HG03432 (cell line): ENCODE measurements around the gene HOXA4.

ENCODE experiments used
- ATAC-seq: cut with Tn5 transposase; IDR thresholded peaks from one replicate; pipeline ENCODE4 v1.9.1; 2021; ENCODE audit warnings: mild to moderate bottlenecking, moderate library complexity; ENCODE audit not compliant: unreplicated experiment

HOXA4 gene

GRCh38 chr7:27130540-27131389, at the start of gene HOXA4:
Gene HOXA4, minus strand, starts transcription at chr7:27130757. Its CDS starts 24 bp downstream, at chr7:27130733.
- ATAC-seq, result peak; percentile 69

GRCh38 chr7:27179503-27180430, 49.2 kb upstream of the HOXA4 start:
- peak; percentile 67 for ATAC-seq

- ATAC-seq, result no peak
Measured at GRCh38 chr7:27179030-27179429, 48.5 kb upstream of the HOXA4 start.

- ATAC-seq, result no peak
Measured at GRCh38 chr7:27178366-27178765, 47.8 kb upstream of the HOXA4 start.

GRCh38 chr7:27177795-27178320, 47.3 kb upstream of the HOXA4 start:
- ATAC-seq, result no peak

GRCh38 chr7:27176962-27177794, 46.6 kb upstream of the HOXA4 start:
- ATAC-seq, result no peak

- no peak for ATAC-seq
Measured at GRCh38 chr7:27176524-27176845, 45.9 kb upstream of the HOXA4 start.

GRCh38 chr7:27175626-27176523, 45.3 kb upstream of the HOXA4 start:
- ATAC-seq, result no peak

- no peak for ATAC-seq
Measured at GRCh38 chr7:27174874-27175625, 44.5 kb upstream of the HOXA4 start.

- ATAC-seq, result no peak
Measured at GRCh38 chr7:27173956-27174873, 43.7 kb upstream of the HOXA4 start, which contains the start of gene HOXA10. Gene HOXA10, minus strand, starts transcription at chr7:27174320. Its CDS starts 14 bp downstream, at chr7:27174306.

- ATAC-seq, result peak; percentile 50
Measured at GRCh38 chr7:27173511-27173955, 43.0 kb upstream of the HOXA4 start.

GRCh38 chr7:27172823-27173510, 42.4 kb upstream of the HOXA4 start:
- ATAC-seq, result peak; percentile 31

GRCh38 chr7:27172315-27172774, 41.8 kb upstream of the HOXA4 start:
- ATAC-seq, result no peak

GRCh38 chr7:27171637-27172314, 41.2 kb upstream of the HOXA4 start:
- ATAC-seq, result no peak

- no peak for ATAC-seq
Measured at GRCh38 chr7:27171325-27171636, 40.7 kb upstream of the HOXA4 start.

GRCh38 chr7:27170426-27171324, 40.1 kb upstream of the HOXA4 start:
- ATAC-seq, result no peak
